ELR (cell line): Measurements from ENCODE around the gene PAIP2.
"Not testable (repeated sequence)": the region's sequence is repeated elsewhere in the genome, so short reads cannot be mapped to it uniquely, and the experiment has no call there.

Experiments
- DNase-seq: peaks from one replicate; pipeline ENCODE4 v3.0.0-alpha.2; 2015; ENCODE audit warnings: low read depth

Gene PAIP2

GRCh38 chr5:139392678-139393496 lies 51.2 kb downstream of the PAIP2 start:
- no peak for DNase-seq

DNA sequence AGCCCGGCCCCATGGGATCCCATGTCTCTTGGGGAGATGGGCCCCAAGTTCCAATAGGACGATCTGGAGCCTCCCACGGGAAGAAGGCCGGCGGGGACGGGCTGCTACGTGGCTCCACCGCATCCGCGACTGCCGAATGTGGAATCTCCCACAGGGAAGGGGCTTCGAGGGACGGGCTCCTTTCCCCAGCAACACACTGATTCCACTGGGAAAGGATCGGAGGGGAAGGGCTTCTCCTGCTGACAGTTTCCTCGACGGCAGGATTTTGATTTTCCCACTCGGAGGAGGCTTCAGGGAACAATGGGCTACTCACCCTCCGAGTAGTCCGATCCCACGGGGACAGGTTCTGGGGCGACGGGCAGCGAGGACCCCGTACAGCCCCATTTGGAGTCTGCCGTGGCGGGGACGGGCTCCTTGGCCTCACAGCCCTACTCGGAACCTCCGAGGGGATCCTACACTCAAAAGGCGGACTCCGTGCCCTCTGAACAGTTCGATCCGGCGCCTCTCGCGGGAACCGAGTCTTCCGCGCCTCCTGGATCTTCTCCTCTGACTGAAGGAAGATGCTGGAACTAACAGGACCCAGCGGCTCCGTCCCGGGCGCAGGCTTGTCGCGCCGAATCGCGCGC lies 52.0 kb downstream of the PAIP2 start:
- DNase-seq, result no peak

- peak; percentile 55 for DNase-seq
Measured at GRCh38 chr5:139394123-139394653, 52.5 kb downstream of the PAIP2 start.

- DNase-seq, result peak; percentile 46
Measured at GRCh38 chr5:139394654-139395566, 53.3 kb downstream of the PAIP2 start, which contains the start of gene PROB1. PROB1 (minus strand) TSS chr5:139395104; CDS start chr5:139395081, 23 bp downstream.

GRCh38 chr5:139395844-139396640 lies 54.4 kb downstream of the PAIP2 start:
- DNase-seq, result peak; percentile 64

DNA sequence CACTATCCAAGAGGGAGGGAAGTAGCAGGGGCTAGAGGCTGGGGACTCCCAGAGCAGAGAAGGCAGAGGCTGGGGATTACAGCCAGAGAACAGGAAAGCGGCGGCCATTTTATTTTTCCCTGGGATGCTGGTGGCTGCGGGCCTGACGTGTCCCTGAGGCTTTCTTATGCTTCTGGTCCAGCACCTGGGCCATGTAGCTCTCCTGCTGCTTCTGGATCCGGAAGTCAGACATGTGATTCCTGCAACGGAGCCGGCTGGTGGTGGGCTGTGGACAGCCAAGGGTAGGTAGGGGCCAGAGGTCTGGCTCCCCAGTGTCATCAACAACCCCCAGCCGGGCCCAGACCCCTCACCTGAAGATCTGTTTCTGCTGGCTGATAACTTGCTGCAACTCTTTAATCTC lies 55.0 kb downstream of the PAIP2 start:
- DNase-seq, result no peak

DNA sequence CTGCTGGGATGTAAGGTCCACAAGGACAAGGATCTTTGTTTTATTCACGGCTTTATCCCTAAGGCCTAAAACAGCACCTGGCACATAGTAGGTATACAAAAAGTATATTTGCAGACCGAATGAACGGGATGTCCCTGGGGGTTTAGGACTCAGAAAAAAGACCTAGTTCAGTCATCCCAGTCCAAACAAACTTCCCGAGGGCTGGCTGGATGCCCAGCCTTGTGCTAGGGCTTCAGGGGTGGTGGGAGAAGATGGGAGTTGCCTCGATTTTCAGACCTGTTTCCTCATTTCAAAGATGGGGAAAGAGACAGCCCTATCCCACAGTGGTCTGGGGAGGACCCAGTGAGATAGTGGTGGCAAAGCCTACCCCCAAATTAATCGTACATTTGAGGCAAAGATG lies 56.3 kb downstream of the PAIP2 start:
- no peak for DNase-seq

- DNase-seq, result no peak
Measured at GRCh38 chr5:139399501-139400121, 58.0 kb downstream of the PAIP2 start.

- no peak for DNase-seq
Measured at GRCh38 chr5:139401546-139401945, 59.9 kb downstream of the PAIP2 start.

DNA sequence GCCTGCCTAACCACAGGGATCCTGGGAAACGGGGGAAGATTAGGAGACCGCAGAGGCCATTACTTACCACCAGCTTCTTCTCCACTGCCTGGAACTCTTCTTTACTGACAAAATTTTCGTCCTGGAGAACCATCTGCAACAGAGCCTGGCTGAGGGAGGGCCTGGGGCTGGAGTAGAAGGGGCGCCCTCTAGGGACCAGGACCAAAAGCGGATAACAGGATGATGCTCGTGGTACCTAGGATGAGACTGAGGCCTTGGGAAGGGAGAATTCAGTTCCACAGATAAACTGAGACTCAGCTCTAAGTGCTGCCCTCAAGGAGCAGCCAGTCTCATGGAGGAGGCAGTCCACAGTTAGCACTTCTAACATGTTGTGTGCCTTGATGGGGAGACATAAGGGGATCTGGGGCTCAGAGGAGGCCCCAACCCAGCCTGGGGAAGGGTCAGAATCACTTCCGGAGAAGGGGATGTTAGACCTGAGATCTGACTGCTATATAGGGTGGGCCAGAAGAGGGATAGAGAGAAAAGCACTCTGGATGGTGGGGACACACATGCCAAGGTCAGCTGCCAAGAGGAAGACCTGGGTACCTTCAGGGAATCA lies 61.0 kb downstream of the PAIP2 start:
- DNase-seq, result peak; percentile 56

GRCh38 chr5:139403418-139403786 lies 61.7 kb downstream of the PAIP2 start:
- DNase-seq, result no peak

DNA sequence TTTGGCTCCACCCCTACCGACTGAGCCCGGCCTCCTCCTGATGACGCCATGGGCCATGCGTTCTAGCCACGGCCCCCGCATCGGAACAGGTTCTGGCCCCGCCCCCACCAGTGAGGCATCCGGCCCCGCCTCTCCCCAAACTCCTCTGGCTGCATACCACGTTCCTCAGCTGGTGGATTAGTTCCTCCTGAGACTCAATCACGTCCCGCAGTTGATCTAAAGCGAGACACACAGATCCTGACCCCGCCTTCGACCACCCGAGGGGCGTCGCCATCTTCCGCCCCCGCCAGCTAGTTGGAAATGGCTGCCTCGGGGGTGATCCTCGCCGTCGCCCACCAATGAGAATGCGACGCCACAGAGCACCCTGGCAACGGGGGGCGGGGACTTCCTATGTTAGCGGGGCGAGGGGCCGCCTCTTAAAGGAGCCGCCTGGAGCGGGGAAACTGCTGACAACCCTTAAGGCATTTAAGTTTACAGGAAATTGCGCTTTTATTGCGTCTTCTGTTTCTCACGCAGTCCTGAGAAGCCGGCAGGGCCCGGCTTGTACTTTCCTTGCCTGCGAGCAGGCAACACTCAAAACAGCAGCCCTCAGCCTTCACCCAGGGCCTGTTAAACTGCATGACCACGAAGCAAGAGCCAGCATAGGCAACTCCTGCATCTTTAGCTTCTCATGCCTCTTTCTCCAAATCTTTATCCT lies 62.3 kb downstream of the PAIP2 start, which contains the start of gene SPATA24:
SPATA24 (minus strand) TSS at position 303 of the 697 bp plus-strand sequence; CDS start at position 274, 29 bp downstream.
- DNase-seq, result peak; percentile 98

GRCh38 chr5:139404484-139404840 lies 62.8 kb downstream of the PAIP2 start:
- no peak for DNase-seq

DNA sequence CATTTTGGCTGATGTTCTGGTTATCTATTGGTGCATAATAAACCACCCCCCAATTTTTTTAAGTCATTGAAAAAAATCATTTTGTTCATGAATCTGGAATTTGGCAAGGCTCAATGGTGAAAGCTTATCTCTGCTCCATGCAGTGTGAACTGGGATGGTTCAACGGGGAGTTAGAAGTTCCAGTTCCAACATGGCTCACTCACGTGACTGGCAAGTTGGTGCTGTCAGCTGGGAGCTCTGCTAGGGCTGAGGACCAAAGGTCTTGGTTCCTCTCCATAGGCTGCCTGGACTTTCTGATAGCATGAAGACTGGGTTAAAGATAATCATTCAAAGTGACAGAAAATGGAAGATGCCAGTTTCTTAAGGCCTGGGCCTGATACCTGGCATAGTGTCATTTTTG lies 65.3 kb downstream of the PAIP2 start:
- no peak for DNase-seq

DNA sequence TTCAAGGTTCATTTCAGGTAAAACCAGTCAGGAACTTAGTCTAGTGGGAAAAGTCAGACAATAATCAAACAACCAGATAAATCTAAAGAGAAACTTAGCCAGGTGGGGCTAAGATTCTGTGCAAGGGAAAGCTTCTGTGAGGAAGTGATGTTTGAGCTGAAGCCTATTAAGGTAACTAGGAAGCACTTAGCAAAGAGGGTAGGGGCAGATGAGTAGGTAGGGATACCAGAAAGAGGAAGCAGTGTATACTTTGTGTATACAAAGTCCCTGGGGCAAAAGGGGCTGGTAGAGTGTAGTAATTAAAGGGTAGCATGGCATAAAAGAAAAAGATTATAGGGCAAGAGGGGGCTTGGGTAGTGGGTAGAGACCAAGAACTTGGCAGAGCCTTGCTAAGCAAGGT lies 65.9 kb downstream of the PAIP2 start:
- DNase-seq, result no peak

DNA sequence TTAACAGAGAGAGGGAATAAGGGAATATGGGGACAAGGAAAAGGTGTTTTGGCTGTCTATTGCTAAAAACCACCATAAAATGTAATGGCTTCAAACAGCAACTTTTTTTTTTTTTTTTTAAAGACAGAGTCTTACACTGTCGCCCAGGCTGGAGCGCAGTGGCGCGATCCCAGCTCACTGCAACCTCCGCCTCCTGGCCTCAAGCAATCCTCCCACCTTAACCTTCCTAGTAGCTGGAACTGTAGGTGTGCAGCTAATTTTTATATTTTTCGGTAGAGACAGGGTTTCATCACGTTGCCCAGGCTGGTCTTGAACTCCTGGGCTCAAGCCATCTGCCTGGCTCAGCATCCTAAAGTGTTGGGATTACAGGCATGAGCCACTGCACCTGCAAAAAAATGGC lies 66.5 kb downstream of the PAIP2 start:
- DNase-seq, result no peak

DNA sequence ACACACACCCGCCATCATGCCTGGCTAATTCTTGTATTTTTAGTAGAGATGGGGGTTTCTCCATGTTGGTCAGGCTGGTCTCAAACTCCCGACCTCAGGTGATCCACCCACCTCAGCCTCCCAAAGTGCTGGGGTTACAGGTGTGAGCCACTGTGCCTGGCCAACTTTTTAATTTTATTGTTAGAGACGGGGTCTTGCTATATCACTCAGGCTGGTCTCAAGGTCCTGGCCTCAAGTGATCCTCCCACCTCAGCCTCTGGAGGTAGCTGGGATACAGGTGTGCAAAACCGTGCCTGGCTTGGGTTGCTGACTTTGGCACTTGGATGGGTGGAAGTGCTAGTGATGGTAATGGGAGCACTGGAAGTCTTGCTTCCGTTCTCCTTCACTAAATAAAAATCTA lies 67.5 kb downstream of the PAIP2 start:
- DNase-seq, result not testable (repeated sequence)

GRCh38 chr5:139410121-139410992 lies 68.7 kb downstream of the PAIP2 start:
- DNase-seq, result no peak
